ACC112 (cell line): ENCODE measurements around the gene ANK3.

Experiments
- H2AFZ ChIP-seq: fragments of 200-600 bp; sonication (generic); one replicate; pipeline ENCODE4 v1.6.0; 2017; ENCODE audit warnings: antibody characterized with exemption, low read length; ENCODE audit not compliant: unreplicated experiment
- H3K27ac ChIP-seq: fragments of 200-600 bp; sonication (generic); 2 replicates; pipeline ENCODE4 v1.5.1; 2014; ENCODE audit warnings: low read depth, mild to moderate bottlenecking, antibody characterized with exemption, low read length, moderate library complexity
- H3K27me3 ChIP-seq: fragments of 200-600 bp; sonication (generic); 2 replicates; pipeline ENCODE4 v1.6.1; 2014; ENCODE audit warnings: mild to moderate bottlenecking, antibody characterized with exemption, low read length, moderate library complexity, mixed read lengths; ENCODE audit not compliant: insufficient read depth
- H3K36me3 ChIP-seq: fragments of 200-600 bp; sonication (generic); 2 replicates; pipeline ENCODE4 v1.6.1; 2016; ENCODE audit warnings: mild to moderate bottlenecking, antibody characterized with exemption, low read length, moderate library complexity, mixed read lengths; ENCODE audit not compliant: insufficient read depth
- H3K4me1 ChIP-seq: fragments of 200-600 bp; sonication (generic); one replicate; pipeline ENCODE4 v1.6.1; 2016; ENCODE audit warnings: low read length, mixed read lengths; ENCODE audit not compliant: insufficient read depth, unreplicated experiment, control insufficient read depth
- H3K4me3 ChIP-seq: fragments of 200-600 bp; sonication (generic); 2 replicates; pipeline ENCODE4 v1.5.1; 2014; ENCODE audit warnings: mild to moderate bottlenecking, low read depth, low read length
- H3K79me2 ChIP-seq: fragments of 200-600 bp; sonication (generic); one replicate; pipeline ENCODE4 v1.6.0; 2016; ENCODE audit warnings: low read length; ENCODE audit not compliant: control insufficient read depth, unreplicated experiment, insufficient read depth

The ANK3 gene

GRCh38 chr10:60235001-60235400 is 154.7 kb downstream of the ANK3 start:
- Histone ChIP-seq H3K4me1 (peaks cover 28% of the 10 kb centered on the region), H3K79me2 (no peaks in the 10 kb centered on the region), H3K27ac (no peak overlapping the region)

GRCh38 chr10:60234551-60234950 is 155.1 kb downstream of the ANK3 start:
- Histone ChIP-seq H3K27me3 (no peaks in the 10 kb centered on the region), H2AFZ (no peak overlapping the region), H3K27ac (no peak overlapping the region), H3K4me3 (no peak overlapping the region), H3K4me1 (peaks cover 28% of the 10 kb centered on the region), H3K79me2 (no peaks in the 10 kb centered on the region), H3K36me3 (no peaks in the 10 kb centered on the region)

More at GRCh38 chr10:60235001-60235400, 154.7 kb downstream of the ANK3 start:
- no peak overlapping the region for H2AFZ ChIP-seq
- no peak overlapping the region for H3K4me3 ChIP-seq
- H3K36me3 ChIP-seq = no peaks in the 10 kb centered on the region
- no peaks in the 10 kb centered on the region for H3K27me3 ChIP-seq

GRCh38 chr10:60230892-60231291 is 158.8 kb downstream of the ANK3 start:
- no peaks in the 10 kb centered on the region for H3K27me3 ChIP-seq
- H3K36me3 ChIP-seq = no peaks in the 10 kb centered on the region
- peaks cover 4% of the 10 kb centered on the region for H3K4me1 ChIP-seq
- H3K79me2 ChIP-seq = no peaks in the 10 kb centered on the region
- H3K27ac ChIP-seq = no peak overlapping the region
- no peak overlapping the region for H3K4me3 ChIP-seq
- H2AFZ ChIP-seq = no peak overlapping the region

GRCh38 chr10:60224066-60224705 is 165.5 kb downstream of the ANK3 start:
- Histone ChIP-seq H3K27ac (no peak overlapping the region), H3K4me1 (no peaks in the 10 kb centered on the region), H3K36me3 (no peaks in the 10 kb centered on the region), H3K27me3 (no peaks in the 10 kb centered on the region), H2AFZ (no peak overlapping the region), H3K4me3 (no peak overlapping the region), H3K79me2 (no peaks in the 10 kb centered on the region)

- H3K4me3 ChIP-seq = no peak overlapping the region
- H3K79me2 ChIP-seq = no peaks in the 10 kb centered on the region
- no peaks in the 10 kb centered on the region for H3K27me3 ChIP-seq
- no peak overlapping the region for H3K27ac ChIP-seq
- no peaks in the 10 kb centered on the region for H3K36me3 ChIP-seq
- H3K4me1 ChIP-seq = no peaks in the 10 kb centered on the region
- H2AFZ ChIP-seq = no peak overlapping the region
Observed at GRCh38 chr10:60222047-60222446, 167.6 kb downstream of the ANK3 start.

GRCh38 chr10:60212195-60212594 is 177.5 kb downstream of the ANK3 start:
- Histone ChIP-seq H3K36me3 (no peaks in the 10 kb centered on the region), H2AFZ (no peak overlapping the region), H3K4me3 (no peak overlapping the region), H3K27me3 (no peaks in the 10 kb centered on the region), H3K4me1 (peaks cover under 1% of the 10 kb centered on the region), H3K79me2 (no peaks in the 10 kb centered on the region), H3K27ac (no peak overlapping the region)

GRCh38 chr10:60209874-60210570 is 179.7 kb downstream of the ANK3 start:
- no peaks in the 10 kb centered on the region for H3K27me3 ChIP-seq
- no peaks in the 10 kb centered on the region for H3K36me3 ChIP-seq
- H3K4me1 ChIP-seq = peaks cover 6% of the 10 kb centered on the region
- H2AFZ ChIP-seq = no peak overlapping the region
- no peaks in the 10 kb centered on the region for H3K79me2 ChIP-seq
- H3K4me3 ChIP-seq = no peak overlapping the region
- H3K27ac ChIP-seq = no peak overlapping the region

GRCh38 chr10:60208676-60209269 is 180.9 kb downstream of the ANK3 start:
- no peaks in the 10 kb centered on the region for H3K79me2 ChIP-seq
- peaks cover 6% of the 10 kb centered on the region for H3K4me1 ChIP-seq
- no peaks in the 10 kb centered on the region for H3K36me3 ChIP-seq
- H3K27ac ChIP-seq = no peak overlapping the region
- H3K27me3 ChIP-seq = no peaks in the 10 kb centered on the region
- no peak overlapping the region for H3K4me3 ChIP-seq
- H2AFZ ChIP-seq = no peak overlapping the region

- Histone ChIP-seq H3K36me3 (no peaks in the 10 kb centered on the region), H3K4me3 (no peak overlapping the region), H3K27me3 (no peaks in the 10 kb centered on the region), H2AFZ (no peak overlapping the region), H3K4me1 (peaks cover 6% of the 10 kb centered on the region), H3K79me2 (no peaks in the 10 kb centered on the region), H3K27ac (no peak overlapping the region)
Observed at GRCh38 chr10:60207894-60208293, 181.8 kb downstream of the ANK3 start.

GRCh38 chr10:60206735-60207134 is 182.9 kb downstream of the ANK3 start:
- peaks cover 6% of the 10 kb centered on the region for H3K4me1 ChIP-seq
- no peak overlapping the region for H3K4me3 ChIP-seq
- no peak overlapping the region for H3K27ac ChIP-seq
- H3K79me2 ChIP-seq = no peaks in the 10 kb centered on the region
- no peaks in the 10 kb centered on the region for H3K36me3 ChIP-seq
- H2AFZ ChIP-seq = no peak overlapping the region
- no peaks in the 10 kb centered on the region for H3K27me3 ChIP-seq

- Histone ChIP-seq H3K27ac (no peak overlapping the region), H3K4me1 (peaks cover 6% of the 10 kb centered on the region), H2AFZ (no peak overlapping the region)
Observed at GRCh38 chr10:60205741-60206140, 183.9 kb downstream of the ANK3 start.

More at GRCh38 chr10:60205741-60206140, 183.9 kb downstream of the ANK3 start:
- no peaks in the 10 kb centered on the region for H3K36me3 ChIP-seq
- no peak overlapping the region for H3K4me3 ChIP-seq
- H3K27me3 ChIP-seq = no peaks in the 10 kb centered on the region
- H3K79me2 ChIP-seq = no peaks in the 10 kb centered on the region
